Measurements from ENCODE around the gene CCDC179. TPM values are rescaled to one million over a fixed set of nuclear protein-coding genes. Genes with fewer than 3 reads are reported as not detected.

CCDC179 gene
- total and polyA plus RNA-seq, 2 of the 13 experiments (the other 11 are each of a cell fraction or from before 2014, with no cell fraction given) = not detected

DNA sequence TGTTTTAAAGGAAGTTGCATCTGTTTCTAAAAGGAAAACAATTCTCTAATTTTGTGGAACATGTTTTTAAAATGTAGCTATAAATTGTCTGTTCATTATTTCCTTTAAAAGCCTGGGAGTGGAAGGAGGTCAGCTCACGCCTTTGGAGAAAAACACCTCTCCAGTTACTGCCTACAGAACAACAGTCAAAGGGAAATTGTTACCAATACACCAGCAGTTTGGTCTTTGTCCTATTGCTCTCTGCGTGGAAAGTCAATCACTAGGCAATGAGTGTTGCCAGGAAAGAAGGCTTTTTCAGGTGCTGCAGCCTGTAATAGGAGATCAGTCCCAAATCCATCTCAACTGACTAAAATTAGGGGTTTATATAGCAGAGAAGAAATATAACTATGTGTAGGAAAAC lies 52.9 kb downstream of the CCDC179 start (continued):
- TF ChIP-seq AGO2 (optimal IDR thresholded peaks at IDR 0.05; ENCODE audit: low read depth, low read length) (no peak), ZNF761 (CRISPR knock-in tag; conservative IDR thresholded peaks at IDR 0.05) (no peak), NFKB2 (CRISPR knock-in tag; IDR thresholded peaks at IDR 0.05; ENCODE audit: borderline replicate concordance) (no peak), KMT2B (CRISPR knock-in tag; IDR thresholded peaks at IDR 0.05) (no peak), ZNF672 (CRISPR knock-in tag; IDR thresholded peaks at IDR 0.05) (no peak), ZNF766 (CRISPR knock-in tag; IDR thresholded peaks at IDR 0.05; ENCODE audit: borderline replicate concordance) (no peak)

DNA sequence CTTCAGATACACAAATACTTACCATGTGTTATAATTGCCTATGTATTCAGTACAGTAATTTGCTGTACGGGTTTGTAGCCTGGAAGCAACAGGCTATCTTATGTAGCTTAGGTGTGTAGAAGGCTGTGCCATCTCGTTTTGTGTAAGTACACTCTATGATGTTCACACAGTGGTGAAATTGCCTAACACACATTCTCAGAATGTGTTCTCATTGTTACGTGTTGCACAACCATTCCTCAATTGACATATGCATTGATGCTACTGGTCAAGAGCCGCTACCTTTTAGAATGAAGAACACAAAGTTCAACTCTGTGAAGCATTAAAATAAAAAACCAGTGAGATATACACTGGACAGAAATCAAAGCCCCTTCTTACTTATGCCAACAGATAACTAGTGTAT lies 57.4 kb downstream of the CCDC179 start:
- H3K9me3 ChIP-seq (ENCODE audit: low read length) = no peaks in the 10 kb centered on the region
- no peaks in the 10 kb centered on the region for H3K27me3 ChIP-seq (ENCODE audit: control insufficient read depth in 1 of 2, insufficient read depth in 2 of 2, low read length in 2 of 2)
- H3K4me3 ChIP-seq (replicated peaks in 1 of 3; ENCODE audit: insufficient read depth in 1 of 3, low read depth in 2 of 3, low read length in 3 of 3) = no peak overlapping the region
- H3K4me2 ChIP-seq (ENCODE audit: low read depth, low read length) = no peak overlapping the region
- DNase-seq (ENCODE audit: low spot score) (peak; percentile 76), ATAC-seq (peak; percentile 69), FAIRE-seq (peak; percentile 68)
- H3K27ac ChIP-seq (ENCODE audit: extremely low read length, insufficient read depth, low read length) = no peak overlapping the region
- no peaks in the 10 kb centered on the region for H3K79me2 ChIP-seq (ENCODE audit: insufficient read depth, low read length)
- H3K9ac ChIP-seq (ENCODE audit: insufficient read depth, low read depth, low read length) = no peak overlapping the region
- BruUV-seq (replicated peaks) = no TSS peak
- POLR2A ChIA-PET = no interaction called here
- 65% methylated on average over 4 of the region's 4 CpGs for WGBS (ENCODE audit: low lambda C conversion rate)
- no peak overlapping the region for H2AFZ ChIP-seq (ENCODE audit: low read length)
- in situ Hi-C loops (cut with HindIII; ENCODE audit: extremely low pct_ligation_motif_present, low pct_unique_long_range_greater_than_20kb) (no loop called here), intact Hi-C loops (cut with micrococcal nuclease; ENCODE audit: unreplicated experiment) (no loop called here)
- H3K4me1 ChIP-seq (ENCODE audit: insufficient read depth, low read length) = peaks cover 10% of the 10 kb centered on the region
- H3K36me3 ChIP-seq (replicated peaks in 1 of 2; ENCODE audit: control insufficient read depth in 1 of 2, insufficient read depth in 2 of 2, low read length in 2 of 2) = no peaks in the 10 kb centered on the region
- no peaks in the 10 kb centered on the region for H4K20me1 ChIP-seq (ENCODE audit: insufficient read depth, low read length)
- CTCF ChIA-PET (ENCODE audit: low intra/inter-chr PET ratio, low total read pairs) = no interaction called here
- TF ChIP-seq ZNF883 (CRISPR knock-in tag; IDR thresholded peaks at IDR 0.05; ENCODE audit: not compliant biosample characterization) (no peak), HMG20A (CRISPR knock-in tag; IDR thresholded peaks at IDR 0.05; ENCODE audit: borderline replicate concordance) (no peak), TEAD3 (CRISPR knock-in tag; optimal IDR thresholded peaks at IDR 0.05; ENCODE audit: borderline replicate concordance) (peak; percentile 30), ZSCAN21 (CRISPR knock-in tag; IDR thresholded peaks at IDR 0.05; ENCODE audit: borderline replicate concordance) (no peak), CEBPG (CRISPR knock-in tag; IDR thresholded peaks at IDR 0.05) (peak; percentile 91), MIER3 (CRISPR knock-in tag; IDR thresholded peaks at IDR 0.05; ENCODE audit: borderline replicate concordance) (no peak), ATRX (CRISPR knock-in tag; IDR thresholded peaks at IDR 0.05; ENCODE audit: borderline replicate concordance) (no peak), HNF4G (IDR thresholded peaks at IDR 0.05; ENCODE audit: borderline replicate concordance, low read depth, low read length) (peak; percentile 14; the same call in 1 of the 2 replicates), HNF4G (CRISPR knock-in tag; IDR thresholded peaks at IDR 0.05; ENCODE audit: borderline replicate concordance, low read depth) (no peak)
- TF ChIP-seq, protein P1, sequence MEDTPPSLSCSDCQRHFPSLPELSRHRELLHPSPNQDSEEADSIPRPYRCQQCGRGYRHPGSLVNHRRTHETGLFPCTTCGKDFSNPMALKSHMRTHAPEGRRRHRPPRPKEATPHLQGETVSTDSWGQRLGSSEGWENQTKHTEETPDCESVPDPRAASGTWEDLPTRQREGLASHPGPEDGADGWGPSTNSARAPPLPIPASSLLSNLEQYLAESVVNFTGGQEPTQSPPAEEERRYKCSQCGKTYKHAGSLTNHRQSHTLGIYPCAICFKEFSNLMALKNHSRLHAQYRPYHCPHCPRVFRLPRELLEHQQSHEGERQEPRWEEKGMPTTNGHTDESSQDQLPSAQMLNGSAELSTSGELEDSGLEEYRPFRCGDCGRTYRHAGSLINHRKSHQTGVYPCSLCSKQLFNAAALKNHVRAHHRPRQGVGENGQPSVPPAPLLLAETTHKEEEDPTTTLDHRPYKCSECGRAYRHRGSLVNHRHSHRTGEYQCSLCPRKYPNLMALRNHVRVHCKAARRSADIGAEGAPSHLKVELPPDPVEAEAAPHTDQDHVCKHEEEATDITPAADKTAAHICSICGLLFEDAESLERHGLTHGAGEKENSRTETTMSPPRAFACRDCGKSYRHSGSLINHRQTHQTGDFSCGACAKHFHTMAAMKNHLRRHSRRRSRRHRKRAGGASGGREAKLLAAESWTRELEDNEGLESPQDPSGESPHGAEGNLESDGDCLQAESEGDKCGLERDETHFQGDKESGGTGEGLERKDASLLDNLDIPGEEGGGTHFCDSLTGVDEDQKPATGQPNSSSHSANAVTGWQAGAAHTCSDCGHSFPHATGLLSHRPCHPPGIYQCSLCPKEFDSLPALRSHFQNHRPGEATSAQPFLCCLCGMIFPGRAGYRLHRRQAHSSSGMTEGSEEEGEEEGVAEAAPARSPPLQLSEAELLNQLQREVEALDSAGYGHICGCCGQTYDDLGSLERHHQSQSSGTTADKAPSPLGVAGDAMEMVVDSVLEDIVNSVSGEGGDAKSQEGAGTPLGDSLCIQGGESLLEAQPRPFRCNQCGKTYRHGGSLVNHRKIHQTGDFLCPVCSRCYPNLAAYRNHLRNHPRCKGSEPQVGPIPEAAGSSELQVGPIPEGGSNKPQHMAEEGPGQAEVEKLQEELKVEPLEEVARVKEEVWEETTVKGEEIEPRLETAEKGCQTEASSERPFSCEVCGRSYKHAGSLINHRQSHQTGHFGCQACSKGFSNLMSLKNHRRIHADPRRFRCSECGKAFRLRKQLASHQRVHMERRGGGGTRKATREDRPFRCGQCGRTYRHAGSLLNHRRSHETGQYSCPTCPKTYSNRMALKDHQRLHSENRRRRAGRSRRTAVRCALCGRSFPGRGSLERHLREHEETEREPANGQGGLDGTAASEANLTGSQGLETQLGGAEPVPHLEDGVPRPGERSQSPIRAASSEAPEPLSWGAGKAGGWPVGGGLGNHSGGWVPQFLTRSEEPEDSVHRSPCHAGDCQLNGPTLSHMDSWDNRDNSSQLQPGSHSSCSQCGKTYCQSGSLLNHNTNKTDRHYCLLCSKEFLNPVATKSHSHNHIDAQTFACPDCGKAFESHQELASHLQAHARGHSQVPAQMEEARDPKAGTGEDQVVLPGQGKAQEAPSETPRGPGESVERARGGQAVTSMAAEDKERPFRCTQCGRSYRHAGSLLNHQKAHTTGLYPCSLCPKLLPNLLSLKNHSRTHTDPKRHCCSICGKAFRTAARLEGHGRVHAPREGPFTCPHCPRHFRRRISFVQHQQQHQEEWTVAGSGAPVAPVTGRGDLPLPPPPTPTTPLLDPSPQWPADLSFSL (CRISPR knock-in tag; IDR thresholded peaks at IDR 0.05) = 0 out of 2 replicates have a peak, but pooled peaks have one; percentile 22
- TF ChIP-seq, protein P2, sequence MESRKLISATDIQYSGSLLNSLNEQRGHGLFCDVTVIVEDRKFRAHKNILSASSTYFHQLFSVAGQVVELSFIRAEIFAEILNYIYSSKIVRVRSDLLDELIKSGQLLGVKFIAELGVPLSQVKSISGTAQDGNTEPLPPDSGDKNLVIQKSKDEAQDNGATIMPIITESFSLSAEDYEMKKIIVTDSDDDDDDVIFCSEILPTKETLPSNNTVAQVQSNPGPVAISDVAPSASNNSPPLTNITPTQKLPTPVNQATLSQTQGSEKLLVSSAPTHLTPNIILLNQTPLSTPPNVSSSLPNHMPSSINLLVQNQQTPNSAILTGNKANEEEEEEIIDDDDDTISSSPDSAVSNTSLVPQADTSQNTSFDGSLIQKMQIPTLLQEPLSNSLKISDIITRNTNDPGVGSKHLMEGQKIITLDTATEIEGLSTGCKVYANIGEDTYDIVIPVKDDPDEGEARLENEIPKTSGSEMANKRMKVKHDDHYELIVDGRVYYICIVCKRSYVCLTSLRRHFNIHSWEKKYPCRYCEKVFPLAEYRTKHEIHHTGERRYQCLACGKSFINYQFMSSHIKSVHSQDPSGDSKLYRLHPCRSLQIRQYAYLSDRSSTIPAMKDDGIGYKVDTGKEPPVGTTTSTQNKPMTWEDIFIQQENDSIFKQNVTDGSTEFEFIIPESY (CRISPR knock-in tag; IDR thresholded peaks at IDR 0.05) = peak; percentile 58
